Nephron (organoid): ENCODE measurements around the gene WNT9A.
"Not testable (repeated sequence)": the region's sequence is repeated elsewhere in the genome, so short reads cannot be mapped to it uniquely, and the experiment has no call there.

Experiments used
- H3K27ac Mint-ChIP-seq, 3 experiments: 2 replicates each; pipeline ENCODE4 v1.8.0; 2020; ENCODE audit warnings: mixed read lengths in 3 of 3, mild to moderate bottlenecking in 2 of 3, moderate library complexity in 1 of 3
- H3K27me3 Mint-ChIP-seq: 2 replicates; pipeline ENCODE4 v1.8.0; 2021; ENCODE audit warnings: low read depth, mild to moderate bottlenecking, moderate library complexity, mixed read lengths
- H3K36me3 Mint-ChIP-seq: 2 replicates; pipeline ENCODE4 v1.8.0; 2020; ENCODE audit warnings: low read depth, mixed read lengths
- H3K4me1 Mint-ChIP-seq: 2 replicates; pipeline ENCODE4 v1.8.0; 2020; ENCODE audit warnings: mixed read lengths
- H3K4me3 Mint-ChIP-seq, 3 experiments: 2 replicates each; pipeline ENCODE4 v1.8.0; 2020; ENCODE audit warnings: mild to moderate bottlenecking in 3 of 3, mixed read lengths in 3 of 3, moderate library complexity in 2 of 3
- H3K9me3 Mint-ChIP-seq: 2 replicates; pipeline ENCODE4 v1.8.0; 2020; ENCODE audit warnings: mixed read lengths
- TF ChIP-seq, protein P1 (sequence below), 3 experiments: fragments of 200-600 bp; sonication (generic); IDR thresholded peaks; one replicate each; pipeline ENCODE4 v1.5.0; 2021; ENCODE audit warnings: antibody characterized with exemption in 3 of 3; ENCODE audit not compliant: unreplicated experiment in 3 of 3

WNT9A gene

DNA sequence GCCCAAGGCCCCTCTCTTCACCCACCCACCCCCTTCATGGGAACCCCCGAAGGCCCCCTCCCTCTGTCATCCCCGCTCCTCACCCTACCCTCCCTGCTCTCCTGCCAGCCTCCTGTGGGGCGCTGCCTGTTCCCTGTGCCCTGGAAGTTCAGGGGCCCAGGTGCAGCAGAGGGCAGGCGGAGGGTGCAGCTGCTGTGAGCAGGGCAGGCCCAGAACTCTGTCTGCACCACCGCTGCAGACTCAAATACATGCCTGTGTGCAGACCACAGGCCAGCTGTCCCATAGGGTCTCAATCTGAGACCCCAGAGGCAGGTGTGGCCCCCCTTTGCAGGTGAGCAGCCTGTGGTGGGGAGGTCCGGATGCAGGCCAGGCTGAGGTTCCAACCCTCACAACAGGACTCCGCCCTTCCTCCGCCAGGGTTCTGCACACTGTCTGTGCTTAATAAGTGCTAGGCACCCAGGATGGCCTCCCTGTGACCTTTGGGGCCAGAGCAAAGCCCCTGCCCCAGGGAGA, 62.5 kb downstream of the WNT9A start:
- Mint-ChIP-seq H3K27ac (peak overlapping the region; percentile 61 to 80 (median 69)), H3K9me3 (no peaks in the 10 kb centered on the region), H3K27me3 (peaks cover 9% of the 10 kb centered on the region), H3K4me3 (peak overlapping the region in 1 of 3 experiments; percentile 17), H3K4me1 (peaks cover 17% of the 10 kb centered on the region), H3K36me3 (no peaks in the 10 kb centered on the region)
- TF ChIP-seq, protein P1, sequence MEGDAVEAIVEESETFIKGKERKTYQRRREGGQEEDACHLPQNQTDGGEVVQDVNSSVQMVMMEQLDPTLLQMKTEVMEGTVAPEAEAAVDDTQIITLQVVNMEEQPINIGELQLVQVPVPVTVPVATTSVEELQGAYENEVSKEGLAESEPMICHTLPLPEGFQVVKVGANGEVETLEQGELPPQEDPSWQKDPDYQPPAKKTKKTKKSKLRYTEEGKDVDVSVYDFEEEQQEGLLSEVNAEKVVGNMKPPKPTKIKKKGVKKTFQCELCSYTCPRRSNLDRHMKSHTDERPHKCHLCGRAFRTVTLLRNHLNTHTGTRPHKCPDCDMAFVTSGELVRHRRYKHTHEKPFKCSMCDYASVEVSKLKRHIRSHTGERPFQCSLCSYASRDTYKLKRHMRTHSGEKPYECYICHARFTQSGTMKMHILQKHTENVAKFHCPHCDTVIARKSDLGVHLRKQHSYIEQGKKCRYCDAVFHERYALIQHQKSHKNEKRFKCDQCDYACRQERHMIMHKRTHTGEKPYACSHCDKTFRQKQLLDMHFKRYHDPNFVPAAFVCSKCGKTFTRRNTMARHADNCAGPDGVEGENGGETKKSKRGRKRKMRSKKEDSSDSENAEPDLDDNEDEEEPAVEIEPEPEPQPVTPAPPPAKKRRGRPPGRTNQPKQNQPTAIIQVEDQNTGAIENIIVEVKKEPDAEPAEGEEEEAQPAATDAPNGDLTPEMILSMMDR (IDR thresholded peaks at IDR 0.05; ENCODE audit: unreplicated experiment in 3 of 3), result no peak

DNA sequence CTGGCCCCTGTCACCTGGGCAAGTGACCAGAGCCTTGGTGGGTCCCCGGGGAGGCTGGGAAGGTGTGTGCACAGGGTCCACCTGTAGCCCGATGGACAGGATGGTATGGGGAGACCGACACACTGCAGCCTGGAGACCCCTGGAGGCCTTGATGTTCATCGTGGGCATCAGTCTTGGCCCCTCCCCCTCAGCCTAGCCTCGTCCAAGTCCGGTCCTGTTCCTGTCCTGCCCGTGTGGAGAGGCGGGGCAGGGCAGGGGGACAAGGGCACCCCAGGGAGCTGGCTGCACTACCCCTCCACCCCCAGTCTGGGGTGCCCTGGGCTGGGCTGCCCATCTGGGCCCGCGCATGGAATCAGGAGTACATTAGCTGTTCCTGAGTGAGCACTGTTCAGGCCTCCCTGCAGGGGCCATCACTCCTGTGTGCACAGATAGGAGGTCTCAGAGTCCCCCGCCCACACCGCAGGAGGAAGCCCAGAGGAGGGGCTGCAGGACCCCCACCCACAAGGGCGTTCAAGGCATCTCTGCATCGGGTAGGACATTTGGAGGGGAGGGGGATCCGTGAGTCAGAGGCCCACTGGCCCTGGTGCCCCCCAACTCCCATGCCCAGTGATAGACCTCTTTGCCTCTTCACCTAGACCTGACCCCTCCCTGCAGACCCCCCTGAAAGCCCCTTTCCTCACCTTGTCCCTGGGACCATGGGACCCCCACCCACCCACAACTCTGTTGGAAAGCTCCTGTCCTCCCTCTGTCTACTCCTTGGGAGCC, 63.2 kb downstream of the WNT9A start:
- no peak overlapping the region for H3K27ac Mint-ChIP-seq
- peaks cover 14% of the 10 kb centered on the region for H3K4me1 Mint-ChIP-seq
- no peak overlapping the region for H3K4me3 Mint-ChIP-seq
- peaks cover 12% of the 10 kb centered on the region for H3K27me3 Mint-ChIP-seq
- no peaks in the 10 kb centered on the region for H3K9me3 Mint-ChIP-seq
- TF ChIP-seq, protein P1 (IDR thresholded peaks at IDR 0.05; ENCODE audit: unreplicated experiment in 3 of 3), result no peak
- H3K36me3 Mint-ChIP-seq, result no peaks in the 10 kb centered on the region

DNA sequence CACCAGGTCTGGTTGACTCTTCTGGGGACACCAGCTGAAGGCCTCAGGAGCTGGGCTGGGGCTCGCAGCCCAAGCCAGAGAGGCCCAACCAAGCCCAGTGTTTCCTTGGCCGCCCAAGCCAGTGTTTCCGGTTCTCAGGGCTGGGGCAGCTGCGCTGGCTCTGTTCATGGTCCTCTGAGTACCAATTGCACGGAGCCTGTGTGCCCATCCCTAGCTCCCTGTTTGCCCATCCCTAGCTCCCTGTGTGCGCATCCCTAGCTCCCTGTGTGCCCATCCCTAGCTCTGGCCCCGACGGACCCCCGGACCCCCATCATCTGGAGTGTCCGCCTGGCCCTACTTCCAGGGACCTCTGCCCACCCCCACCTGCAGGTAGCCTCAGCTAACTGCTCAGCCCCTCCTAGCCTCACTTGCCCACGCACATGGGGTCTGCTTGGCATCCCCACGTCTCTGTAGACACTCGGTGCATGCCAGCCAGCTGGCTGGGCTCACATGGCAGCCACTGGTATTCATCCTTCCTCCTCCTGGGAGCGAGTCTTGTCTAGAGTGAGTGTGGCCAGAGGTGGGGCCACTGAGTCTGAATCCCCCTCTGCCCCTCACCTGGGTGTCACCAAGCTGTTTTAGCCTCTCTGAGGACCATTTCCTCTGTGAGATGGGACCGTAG, 64.0 kb downstream of the WNT9A start:
- H3K4me3 Mint-ChIP-seq, result no peak overlapping the region
- H3K27ac Mint-ChIP-seq, result no peak overlapping the region
- H3K27me3 Mint-ChIP-seq, result peaks cover 9% of the 10 kb centered on the region
- H3K4me1 Mint-ChIP-seq, result peaks cover 14% of the 10 kb centered on the region
- H3K9me3 Mint-ChIP-seq, result no peaks in the 10 kb centered on the region
- TF ChIP-seq, protein P1 (IDR thresholded peaks at IDR 0.05; ENCODE audit: unreplicated experiment in 3 of 3), result no peak
- H3K36me3 Mint-ChIP-seq, result no peaks in the 10 kb centered on the region

DNA sequence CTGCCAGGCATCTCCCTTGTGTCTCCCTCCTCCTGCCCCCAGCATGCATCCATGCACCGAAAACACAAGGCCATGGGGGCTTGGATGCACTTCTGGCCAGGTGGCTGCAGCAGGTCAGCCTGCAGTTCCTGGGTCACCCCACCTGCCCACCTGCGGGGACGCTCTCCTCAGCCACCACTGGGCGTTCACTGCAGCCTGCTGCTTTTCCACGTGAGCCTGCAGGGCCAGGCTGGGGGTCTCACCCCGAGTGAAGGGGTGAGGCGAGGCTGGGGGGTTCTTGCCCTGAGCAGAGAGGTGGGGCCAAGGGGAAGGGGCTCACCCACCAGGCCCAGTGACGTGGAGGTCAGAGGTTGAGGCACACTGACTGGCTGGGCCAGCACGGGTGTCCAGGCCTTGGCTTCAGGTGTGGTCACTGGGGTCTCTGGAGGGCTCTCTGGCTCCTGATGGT, 64.6 kb downstream of the WNT9A start:
- no peak overlapping the region for H3K4me3 Mint-ChIP-seq
- H3K9me3 Mint-ChIP-seq, result no peaks in the 10 kb centered on the region
- peaks cover 9% of the 10 kb centered on the region for H3K27me3 Mint-ChIP-seq
- TF ChIP-seq, protein P1 (IDR thresholded peaks at IDR 0.05; ENCODE audit: unreplicated experiment in 3 of 3), result no peak
- H3K36me3 Mint-ChIP-seq, result no peaks in the 10 kb centered on the region
- H3K4me1 Mint-ChIP-seq, result peaks cover 14% of the 10 kb centered on the region
- peak overlapping the region in 1 of 3 experiments; percentile 71 for H3K27ac Mint-ChIP-seq

DNA sequence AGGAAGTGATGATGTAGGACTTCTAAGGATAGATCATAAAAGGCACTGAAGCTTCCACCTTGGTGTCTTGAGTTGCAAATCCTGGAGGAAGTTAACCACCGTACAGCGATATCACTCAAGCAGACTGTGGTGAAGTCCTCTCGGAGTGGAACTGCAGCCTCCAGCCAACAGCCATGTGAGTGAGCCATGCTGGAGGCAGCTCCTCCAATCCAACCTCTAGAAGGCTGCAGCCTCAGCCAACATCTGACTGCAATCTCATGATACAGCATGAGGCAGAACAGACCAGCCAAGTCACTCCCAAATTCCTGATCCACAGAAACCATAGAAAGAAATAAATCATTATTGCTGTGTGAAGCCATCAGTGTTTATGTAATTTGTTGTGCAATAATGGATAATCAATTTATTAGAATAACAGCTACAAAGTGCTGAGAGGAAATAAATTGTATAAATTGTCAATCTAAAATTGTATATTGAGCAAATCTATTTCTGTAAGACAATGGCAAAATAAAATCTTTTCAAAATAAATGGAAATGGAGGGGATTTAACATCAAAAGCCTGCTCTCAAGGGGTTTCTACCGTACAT, 67.3 kb downstream of the WNT9A start:
- Mint-ChIP-seq H3K27me3 (peaks cover 21% of the 10 kb centered on the region), H3K4me3 (no peak overlapping the region), H3K27ac (no peak overlapping the region), H3K36me3 (no peaks in the 10 kb centered on the region), H3K4me1 (peaks cover 1% of the 10 kb centered on the region), H3K9me3 (no peaks in the 10 kb centered on the region)
- TF ChIP-seq, protein P1 (IDR thresholded peaks at IDR 0.05; ENCODE audit: unreplicated experiment in 3 of 3), result no peak

DNA sequence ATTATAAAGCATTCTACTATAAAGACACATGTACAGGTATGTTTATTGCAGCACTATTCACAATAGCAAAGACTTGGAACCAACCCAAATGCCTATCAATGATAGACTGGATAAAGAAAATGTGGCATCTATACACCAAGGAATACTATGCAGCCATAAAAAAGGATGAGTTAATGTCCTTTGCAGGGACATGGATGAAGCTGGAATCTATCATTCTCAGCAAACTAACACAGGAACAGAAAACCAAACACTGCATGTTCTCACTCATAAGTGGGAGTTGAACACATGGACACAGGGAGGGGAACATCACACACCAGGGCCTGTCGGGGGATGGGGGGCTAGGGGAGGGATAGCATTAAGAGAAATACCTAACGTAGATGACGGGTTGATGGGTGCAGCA, 69.9 kb downstream of the WNT9A start:
- not testable (repeated sequence) for H3K4me1 Mint-ChIP-seq, H3K4me3 Mint-ChIP-seq, H3K36me3 Mint-ChIP-seq, H3K27ac Mint-ChIP-seq
- peaks cover 11% of the 10 kb centered on the region for H3K9me3 Mint-ChIP-seq
- peaks cover 34% of the 10 kb centered on the region for H3K27me3 Mint-ChIP-seq

DNA sequence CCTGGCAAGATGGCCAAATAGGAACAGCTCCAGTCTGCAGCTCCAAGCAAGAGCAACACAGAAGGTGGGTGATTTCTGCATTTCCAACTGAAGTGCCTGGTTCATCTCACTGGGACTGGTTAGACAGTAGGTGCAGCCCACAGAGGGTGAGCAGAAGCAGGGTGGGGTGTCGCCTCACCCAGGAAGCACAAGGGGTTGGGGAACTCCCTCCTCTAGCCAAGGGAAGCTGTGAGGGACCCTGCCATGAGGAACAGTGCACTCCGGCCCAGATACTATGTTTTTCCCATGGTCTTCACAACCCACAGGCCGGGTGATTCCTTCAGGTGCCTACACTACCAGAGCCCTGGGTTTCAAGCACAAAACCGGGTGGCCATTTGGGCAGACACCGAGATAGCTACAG, 75.8 kb downstream of the WNT9A start:
- not testable (repeated sequence) for H3K36me3 Mint-ChIP-seq, H3K4me1 Mint-ChIP-seq, H3K4me3 Mint-ChIP-seq, H3K27ac Mint-ChIP-seq
- peaks cover 19% of the 10 kb centered on the region for H3K9me3 Mint-ChIP-seq
- H3K27me3 Mint-ChIP-seq, result peaks cover 34% of the 10 kb centered on the region
